Peyer's patch (tissue), 4 donors: ENCODE results near the gene ARHGAP21.
"Not testable (repeated sequence)": the region's sequence is repeated elsewhere in the genome, so short reads cannot be mapped to it uniquely, and the experiment has no call there.

ENCODE experiments used
- CTCF ChIP-seq, 6 experiments: fragments of 450-650 bp in 4 of 6; fragments of 200-600 bp in 2 of 6; sonication (generic) in 1 of 6; IDR thresholded peaks; one replicate each; pipeline ENCODE4 v1.5.1; 2017 to 2019; ENCODE audit warnings: antibody characterized with exemption in 6 of 6, mild to moderate bottlenecking in 3 of 6, moderate library complexity in 1 of 6
- POLR2A ChIP-seq, 2 donors: fragments of 450-650 bp; IDR thresholded peaks; one replicate each; pipeline ENCODE4 v1.5.1; 2017; ENCODE audit warnings: antibody characterized with exemption in 2 of 2, mild to moderate bottlenecking in 2 of 2, moderate library complexity in 2 of 2

GRCh38 chr10:24658319-24658718 is 65.4 kb downstream of the ARHGAP21 start:
- TF ChIP-seq CTCF, POLR2A (IDR thresholded peaks at IDR 0.05): not testable (repeated sequence)
